Upper lobe of left lung (tissue), 6 donors: Measurements from ENCODE around the gene STON1. TPM values are rescaled to one million over a fixed set of nuclear protein-coding genes. Genes with fewer than 3 reads are reported as not detected.
"Not testable (repeated sequence)": the region's sequence is repeated elsewhere in the genome, so short reads cannot be mapped to it uniquely, and the experiment has no call there.

Source experiments
- ATAC-seq, 2 donors: fragments of 200-7000 bp; cut with Tn5 transposase; one replicate each; pipeline ENCODE4 v1.9.1; 2022; ENCODE audit warnings: mild to moderate bottlenecking in 2 of 2, moderate library complexity in 2 of 2; ENCODE audit not compliant: low FRiP score in 2 of 2
- DNase-seq, 2 donors: peaks; one replicate each; pipeline ENCODE4 v3.0.0-alpha.2; 2019 to 2020
- H3K27ac ChIP-seq, 4 donors: fragments of 200-600 bp; sonication (generic); one replicate each; pipeline ENCODE4 v1.5.1; 2016 to 2019
- H3K27me3 ChIP-seq, 4 donors: fragments of 200-600 bp; sonication (generic); one replicate each; pipeline ENCODE4 v1.5.1; 2017 to 2019
- H3K36me3 ChIP-seq, 4 donors: fragments of 200-600 bp; sonication (generic); one replicate each; pipeline ENCODE4 v1.5.1; 2016 to 2019
- H3K4me1 ChIP-seq, 4 donors: fragments of 200-600 bp; sonication (generic); one replicate each; pipeline ENCODE4 v1.5.1; 2018 to 2019
- H3K4me3 ChIP-seq, 4 donors: fragments of 200-600 bp; sonication (generic); one replicate each; pipeline ENCODE4 v1.5.1; 2017 to 2019; ENCODE audit warnings: mild to moderate bottlenecking in 2 of 4, moderate library complexity in 1 of 4
- H3K9me3 ChIP-seq, 4 donors: fragments of 200-600 bp; sonication (generic); one replicate each; pipeline ENCODE4 v1.5.1; 2018 to 2019
- CTCF ChIP-seq, 6 experiments: fragments of 450-650 bp in 4 of 6; fragments of 200-600 bp in 2 of 6; sonication (generic) in 2 of 6; IDR thresholded peaks; one replicate each; pipeline ENCODE4 v1.5.1; 2016 to 2019; ENCODE audit warnings: antibody characterized with exemption in 6 of 6
- EP300 ChIP-seq, 4 donors: sonication (generic); formaldehyde crosslinking; IDR thresholded peaks; one replicate each; pipeline ENCODE4 v1.5.1; 2017; ENCODE audit warnings: antibody characterized with exemption in 4 of 4, control low read depth in 2 of 4
- POLR2A ChIP-seq, 4 donors: fragments of 450-650 bp; IDR thresholded peaks; one replicate each; pipeline ENCODE4 v1.5.1; 2016 to 2017; ENCODE audit warnings: antibody characterized with exemption in 4 of 4, mild to moderate bottlenecking in 2 of 4
- POLR2AphosphoS5 ChIP-seq, 2 donors: sonication (generic); formaldehyde crosslinking; IDR thresholded peaks; one replicate each; pipeline ENCODE4 v1.5.1; 2017; ENCODE audit warnings: antibody characterized with exemption in 2 of 2
- WGBS, 2 donors: methylation state at CpG; one replicate each; pipeline ENCODE4 v1.1.5; 2017 to 2018; 5-methylcytosine and 5-hydroxymethylcytosine counted together
- total RNA-seq, 6 donors: library from RNA; depleted of rRNA in 4 of 6; stranded (reverse); fragments of >200 nt in 4 of 6; gene quantifications; one replicate each; pipeline versions ENCODE4 v1.1.0 to v1.2.1, GENCODE V29; 2016 to 2021
- donor health status: DM: no; HTN: no; CAD: no; lungs with moderate emphysema.
- donor health status: DM: no; HTN: yes; CAD: no; lungs with severe emphysema.

The STON1 gene
- total RNA-seq, 6 donors from 2014 or later, result 13.2 to 27.0 (median 20.0) TPM

- 78 to 82% methylated on average over 5 of the region's 5 CpGs for WGBS, 2 donors
- H3K4me1 ChIP-seq, result peaks cover 0 to 5% (median 2%) of the 10 kb centered on the region in 4 donors
- no peaks in the 10 kb centered on the region for H3K9me3 ChIP-seq
- no peak overlapping the region for H3K27ac ChIP-seq
- H3K4me3 ChIP-seq, result no peak overlapping the region
- ATAC-seq, result no peak
- no peaks in the 10 kb centered on the region for H3K36me3 ChIP-seq
- DNase-seq, result no peak
- H3K27me3 ChIP-seq, result no peaks in the 10 kb centered on the region
- TF ChIP-seq CTCF (IDR thresholded peaks at IDR 0.05) (no peak), POLR2A (IDR thresholded peaks at IDR 0.05) (no peak), EP300 (IDR thresholded peaks at IDR 0.05) (no peak), POLR2AphosphoS5 (IDR thresholded peaks at IDR 0.05) (no peak)
Measured at GRCh38 chr2:48605482-48606175, 75.7 kb downstream of the STON1 start.

- Histone ChIP-seq H3K36me3 (no peaks in the 10 kb centered on the region), H3K4me1 (peaks cover 0 to 5% (median 2%) of the 10 kb centered on the region in 4 donors), H3K9me3 (no peaks in the 10 kb centered on the region), H3K27ac (no peak overlapping the region), H3K4me3 (no peak overlapping the region), H3K27me3 (no peaks in the 10 kb centered on the region)
- DNase-seq (no peak), ATAC-seq (no peak)
- 66 to 80% methylated on average over 10 of the region's 10 CpGs for WGBS, 2 donors
- TF ChIP-seq CTCF (IDR thresholded peaks at IDR 0.05), result no peak
- TF ChIP-seq POLR2A (IDR thresholded peaks at IDR 0.05), result no peak
- TF ChIP-seq EP300 (IDR thresholded peaks at IDR 0.05), result no peak
- TF ChIP-seq POLR2AphosphoS5 (IDR thresholded peaks at IDR 0.05), result no peak
Measured at GRCh38 chr2:48607307-48608014, 77.5 kb downstream of the STON1 start.

- WGBS, 2 donors, result 77 to 80% methylated on average over 2 of the region's 2 CpGs
- Histone ChIP-seq H3K27ac (no peak overlapping the region), H3K4me1 (no peaks in the 10 kb centered on the region), H3K27me3 (no peaks in the 10 kb centered on the region), H3K4me3 (no peak overlapping the region), H3K36me3 (no peaks in the 10 kb centered on the region), H3K9me3 (no peaks in the 10 kb centered on the region)
- ATAC-seq (no peak), DNase-seq (no peak)
- TF ChIP-seq EP300 (IDR thresholded peaks at IDR 0.05) (no peak), CTCF (IDR thresholded peaks at IDR 0.05) (no peak), POLR2AphosphoS5 (IDR thresholded peaks at IDR 0.05) (no peak), POLR2A (IDR thresholded peaks at IDR 0.05) (no peak)
Measured at GRCh38 chr2:48613211-48613610, 83.3 kb downstream of the STON1 start.

- not testable (repeated sequence) for H3K9me3 ChIP-seq, H3K4me1 ChIP-seq, ATAC-seq, H3K27me3 ChIP-seq, H3K27ac ChIP-seq, H3K4me3 ChIP-seq, H3K36me3 ChIP-seq
- peak in 1 of 2 donors; percentile 74 for DNase-seq
- 98% methylated on average over 18 of the region's 35 CpGs; no CpG with 5 or more reads in 1 of the 2 donors for WGBS, 2 donors
Measured at GRCh38 chr2:48614581-48614980, 84.6 kb downstream of the STON1 start.

GRCh38 chr2:48617618-48618017 is 87.7 kb downstream of the STON1 start, which contains the start of gene GTF2A1L:
TSS of gene GTF2A1L (plus strand) at chr2:48617856. CDS start at chr2:48617875, 19 bp downstream.
- H3K4me3 ChIP-seq, result no peak within 1 kb of the TSS
- DNase-seq (peak in 1 of 2 donors; percentile 68), ATAC-seq (no peak)
- no peaks in the 10 kb centered on the region for H3K36me3 ChIP-seq
- no peaks in the 10 kb centered on the region for H3K9me3 ChIP-seq
- TF ChIP-seq EP300 (IDR thresholded peaks at IDR 0.05) (no peak), POLR2AphosphoS5 (IDR thresholded peaks at IDR 0.05) (no peak), POLR2A (IDR thresholded peaks at IDR 0.05) (no peak), CTCF (IDR thresholded peaks at IDR 0.05) (no peak)
- H3K4me1 ChIP-seq, result no peaks in the 10 kb centered on the region
- H3K27me3 ChIP-seq, result no peaks in the 10 kb centered on the region
- H3K27ac ChIP-seq, result no peak within 1 kb of the TSS
- 85 to 88% methylated on average over 25 to 26 of the region's 26 CpGs for WGBS, 2 donors
